Measurements from ENCODE around the gene CHAD.

- TF ChIP-seq NFE2L2 (IDR thresholded peaks at IDR 0.05; ENCODE audit: low read depth, low read length) (no peak), CTCF (conservative IDR thresholded peaks at IDR 0.05; ENCODE audit: low read depth, low read length) (no peak), RFX5 (IDR thresholded peaks at IDR 0.05; ENCODE audit: low read depth, low read length) (no peak), RAD21 (IDR thresholded peaks at IDR 0.05; ENCODE audit: low read length) (no peak), ELK1 (IDR thresholded peaks at IDR 0.05; ENCODE audit: borderline replicate concordance, low read depth, low read length) (no peak), BHLHE40 (IDR thresholded peaks at IDR 0.05; ENCODE audit: low read depth, low read length) (no peak), POLR2A (IDR thresholded peaks at IDR 0.05; ENCODE audit: low read depth, low read length) (no peak), USF2 (IDR thresholded peaks at IDR 0.05; ENCODE audit: low read depth, low read length) (no peak), MAZ (IDR thresholded peaks at IDR 0.05; ENCODE audit: borderline replicate concordance, low read depth, low read length) (no peak)
Measured at GRCh38 chr17:50492214-50492613, 23.5 kb upstream of the CHAD start.
